Keratinocyte (primary cell): ENCODE results near the gene TMEM87A. TPM values are rescaled to one million over a fixed set of nuclear protein-coding genes. Genes with fewer than 3 reads are reported as not detected.

Source experiments
- DNase-seq: peaks from one replicate; pipeline ENCODE4 v3.0.0-alpha.2; 2011; ENCODE audit warnings: low read depth, missing footprints, low spot score
- FAIRE-seq: peaks from 2 replicates; lab custom pipeline; 2011; peaks lifted over from hg19 to GRCh38; lab: Jason Lieb, UNC
- H2AFZ ChIP-seq: 2 replicates; pipeline ENCODE4 v1.6.0; 2012; ENCODE audit warnings: low read length, control low read depth, inconsistent platforms; ENCODE audit not compliant: control insufficient read depth
- H3K27ac ChIP-seq: 2 replicates; pipeline ENCODE4 v1.5.1; 2011; ENCODE audit warnings: low read length; ENCODE audit not compliant: control insufficient read depth, insufficient read depth
- H3K27me3 ChIP-seq: 3 replicates; pipeline ENCODE4 v1.6.0; 2011; ENCODE audit warnings: low read length; ENCODE audit not compliant: control insufficient read depth, insufficient read depth; ENCODE audit errors: extremely low read depth
- H3K36me3 ChIP-seq, 2 experiments: 2 replicates in 1 of 2; 3 replicates in 1 of 2; pipeline ENCODE4 v1.5.1; 2011; ENCODE audit warnings: low read length in 2 of 2, mild to moderate bottlenecking in 1 of 2; ENCODE audit not compliant: control insufficient read depth in 2 of 2, insufficient read depth in 2 of 2; ENCODE audit errors: extremely low read depth in 1 of 2
- H3K4me1 ChIP-seq: 3 replicates; pipeline ENCODE4 v1.5.1; 2011; ENCODE audit warnings: low read length; ENCODE audit not compliant: control insufficient read depth, insufficient read depth; ENCODE audit errors: extremely low read depth
- H3K4me2 ChIP-seq: 3 replicates; pipeline ENCODE4 v1.6.0; 2011; ENCODE audit warnings: low read depth, low read length; ENCODE audit not compliant: control insufficient read depth, insufficient read depth; ENCODE audit errors: extremely low read depth
- H3K4me3 ChIP-seq, 3 experiments: fragments of 200-600 bp in 1 of 3; sonication (generic) in 1 of 3; 2 replicates in 2 of 3; 3 replicates in 1 of 3; pipeline ENCODE4 v1.5.1; 2011 to 2016; ENCODE audit warnings: low read length in 3 of 3, mild to moderate bottlenecking in 3 of 3, control low read depth in 2 of 3, inconsistent platforms in 1 of 3, low read depth in 1 of 3, mixed read lengths in 1 of 3, mixed run types in 1 of 3, moderate library complexity in 1 of 3; ENCODE audit not compliant: control insufficient read depth in 2 of 3, insufficient read depth in 2 of 3; ENCODE audit errors: extremely low read depth in 1 of 3
- H3K79me2 ChIP-seq: 2 replicates; pipeline ENCODE4 v1.6.0; 2012; ENCODE audit warnings: low read length; ENCODE audit not compliant: control insufficient read depth, insufficient read depth
- H3K9ac ChIP-seq: 3 replicates; pipeline ENCODE4 v1.6.0; 2011; ENCODE audit warnings: low read length; ENCODE audit not compliant: control insufficient read depth, insufficient read depth; ENCODE audit errors: extremely low read depth
- H3K9me1 ChIP-seq: 3 replicates; pipeline ENCODE4 v1.6.0; 2011; ENCODE audit warnings: low read length; ENCODE audit not compliant: control insufficient read depth, insufficient read depth; ENCODE audit errors: extremely low read depth
- H3K9me3 ChIP-seq: 2 replicates; pipeline ENCODE4 v1.5.1; 2012; ENCODE audit warnings: low read depth, low read length; ENCODE audit not compliant: control insufficient read depth
- H4K20me1 ChIP-seq: 3 replicates; pipeline ENCODE4 v1.6.0; 2011; ENCODE audit warnings: low read length; ENCODE audit not compliant: control insufficient read depth, insufficient read depth; ENCODE audit errors: extremely low read depth
- EZH2 ChIP-seq: IDR thresholded peaks from one replicate; pipeline ENCODE4 v1.6.1; 2012; ENCODE audit warnings: inconsistent platforms, mild to moderate bottlenecking, low read length, moderate library complexity
- dilution Hi-C: fragments of 300-500 bp; cut with MboI; formaldehyde crosslinking; loops from one replicate; pipeline ENCODE4 v1.7.0; 2020; ENCODE audit warnings: low sequenced_read_pairs; ENCODE audit not compliant: extremely low pct_ligation_motif_present
- polyA plus RNA-seq, 5 experiments: library from polyadenylated mRNA; depleted of rRNA in 3 of 5; stranded (reverse) in 3 of 5; stranded (forward) in 1 of 5; unstranded in 1 of 5; fragments of >200 nt; gene quantifications; 1 replicate in 1 of 5; 2 replicates in 3 of 5; 3 replicates in 1 of 5; pipeline versions ENCODE4 v1.2.1 to v1.2.3, GENCODE V29; 2011 to 2012; ENCODE audit warnings: missing spikeins in 2 of 5, low read depth in 1 of 5, low replicate concordance in 1 of 5
- TF ChIP-seq, protein P1 (sequence below), 3 experiments: IDR thresholded peaks in 1 of 3; conservative IDR thresholded peaks in 1 of 3; optimal IDR thresholded peaks in 1 of 3; 2 replicates in 2 of 3; 3 replicates in 1 of 3; pipeline versions ENCODE3 to v1.5.1; 2011; ENCODE audit warnings: low read length in 3 of 3, mild to moderate bottlenecking in 3 of 3, moderate library complexity in 2 of 3, control low read depth in 1 of 3, inconsistent platforms in 1 of 3; ENCODE audit not compliant: insufficient read depth in 2 of 3; ENCODE audit errors: extremely low read depth in 1 of 3

Gene TMEM87A
- polyA plus RNA-seq, 1 donor (not counting 4 experiments of a cell fraction or from before 2014, with no cell fraction given): 43.7 TPM

DNA sequence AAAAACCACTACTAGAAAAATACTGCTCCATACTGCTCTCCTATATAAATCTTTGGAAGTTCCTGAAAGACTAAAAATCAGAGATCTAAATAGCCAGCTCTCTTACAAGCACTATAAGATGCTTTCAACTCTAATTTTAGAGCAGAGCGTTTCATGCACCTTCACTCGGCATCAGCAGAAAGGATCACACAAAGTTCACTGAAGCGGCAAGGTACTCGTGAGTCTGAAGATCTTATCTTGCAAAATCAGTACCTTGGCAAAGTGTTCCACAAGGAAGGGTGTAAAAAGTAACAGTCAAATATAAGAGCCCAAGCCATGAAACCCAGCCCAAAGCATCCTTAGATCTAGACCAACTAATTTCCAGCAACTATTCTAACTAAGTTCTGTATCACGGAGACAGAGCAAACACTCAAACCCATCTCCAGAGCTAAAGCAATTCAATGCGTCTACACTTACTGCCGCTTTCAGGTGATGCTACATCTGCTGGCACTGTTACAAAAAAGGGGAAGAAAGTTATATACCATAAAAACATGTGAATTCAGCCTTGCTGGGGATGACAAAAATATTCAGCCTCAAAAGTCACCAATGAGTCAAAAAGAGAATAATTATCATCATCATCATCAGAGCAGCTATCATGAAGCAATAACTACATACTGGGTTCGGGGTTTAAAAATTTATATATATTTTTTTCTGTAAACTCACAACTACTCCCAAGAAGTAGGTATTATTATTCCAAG is 81.5 kb downstream of the TMEM87A start:
- no peaks in the 10 kb centered on the region for H3K4me1 ChIP-seq
- no peak for FAIRE-seq
- TF ChIP-seq EZH2: no peak
- TF ChIP-seq, protein P1, sequence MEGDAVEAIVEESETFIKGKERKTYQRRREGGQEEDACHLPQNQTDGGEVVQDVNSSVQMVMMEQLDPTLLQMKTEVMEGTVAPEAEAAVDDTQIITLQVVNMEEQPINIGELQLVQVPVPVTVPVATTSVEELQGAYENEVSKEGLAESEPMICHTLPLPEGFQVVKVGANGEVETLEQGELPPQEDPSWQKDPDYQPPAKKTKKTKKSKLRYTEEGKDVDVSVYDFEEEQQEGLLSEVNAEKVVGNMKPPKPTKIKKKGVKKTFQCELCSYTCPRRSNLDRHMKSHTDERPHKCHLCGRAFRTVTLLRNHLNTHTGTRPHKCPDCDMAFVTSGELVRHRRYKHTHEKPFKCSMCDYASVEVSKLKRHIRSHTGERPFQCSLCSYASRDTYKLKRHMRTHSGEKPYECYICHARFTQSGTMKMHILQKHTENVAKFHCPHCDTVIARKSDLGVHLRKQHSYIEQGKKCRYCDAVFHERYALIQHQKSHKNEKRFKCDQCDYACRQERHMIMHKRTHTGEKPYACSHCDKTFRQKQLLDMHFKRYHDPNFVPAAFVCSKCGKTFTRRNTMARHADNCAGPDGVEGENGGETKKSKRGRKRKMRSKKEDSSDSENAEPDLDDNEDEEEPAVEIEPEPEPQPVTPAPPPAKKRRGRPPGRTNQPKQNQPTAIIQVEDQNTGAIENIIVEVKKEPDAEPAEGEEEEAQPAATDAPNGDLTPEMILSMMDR (optimal IDR thresholded peaks at IDR 0.05 in 1 of 3, IDR thresholded peaks at IDR 0.05 in 1 of 3, conservative IDR thresholded peaks at IDR 0.05 in 1 of 3; ENCODE audit: extremely low read depth in 1 of 3, insufficient read depth in 2 of 3, low read length in 3 of 3): no peak
- no peak overlapping the region for H3K27ac ChIP-seq
- no peak for DNase-seq
- H3K4me3 ChIP-seq: no peak overlapping the region
- no peaks in the 10 kb centered on the region for H3K27me3 ChIP-seq
- peaks cover 3% of the 10 kb centered on the region for H3K79me2 ChIP-seq
- H4K20me1 ChIP-seq: no peaks in the 10 kb centered on the region
- H2AFZ ChIP-seq: no peak overlapping the region
- H3K9me3 ChIP-seq: no peaks in the 10 kb centered on the region
- no peak overlapping the region for H3K4me2 ChIP-seq
- peaks cover 11 to 17% of the 10 kb centered on the region in 2 experiments for H3K36me3 ChIP-seq
- no peak overlapping the region for H3K9ac ChIP-seq
- no peaks in the 10 kb centered on the region for H3K9me1 ChIP-seq
- dilution Hi-C loops: no loop called here

DNA sequence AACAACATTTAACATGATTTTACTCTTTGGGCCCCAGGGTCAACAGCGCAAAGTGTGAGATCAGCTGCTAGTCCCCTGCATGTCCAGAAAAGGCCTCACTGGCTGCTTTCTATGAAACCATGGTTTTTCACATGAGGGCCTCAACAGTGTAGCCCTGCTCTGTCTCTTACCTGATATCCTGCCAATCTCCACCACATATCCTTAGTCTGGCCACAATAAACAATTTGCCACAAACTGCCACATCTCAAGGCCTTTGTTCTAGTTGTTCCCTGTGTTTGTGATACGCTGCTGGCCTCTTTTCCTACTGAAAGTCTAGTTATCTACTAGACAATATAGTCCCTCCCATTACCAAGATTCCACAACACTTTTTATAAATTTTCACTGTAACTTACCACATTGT is 82.9 kb downstream of the TMEM87A start:
- Histone ChIP-seq H4K20me1 (no peaks in the 10 kb centered on the region), H3K27ac (no peak overlapping the region), H3K9me3 (no peaks in the 10 kb centered on the region), H2AFZ (no peak overlapping the region), H3K27me3 (no peaks in the 10 kb centered on the region), H3K4me2 (no peak overlapping the region), H3K79me2 (peaks cover 3% of the 10 kb centered on the region), H3K4me3 (no peak overlapping the region), H3K4me1 (no peaks in the 10 kb centered on the region), H3K36me3 (peaks cover 11 to 17% of the 10 kb centered on the region in 2 experiments), H3K9me1 (no peaks in the 10 kb centered on the region), H3K9ac (no peak overlapping the region)
- TF ChIP-seq EZH2: no peak
- TF ChIP-seq, protein P1 (optimal IDR thresholded peaks at IDR 0.05 in 1 of 3, IDR thresholded peaks at IDR 0.05 in 1 of 3, conservative IDR thresholded peaks at IDR 0.05 in 1 of 3; ENCODE audit: extremely low read depth in 1 of 3, insufficient read depth in 2 of 3, low read length in 3 of 3): no peak
- no peak for DNase-seq
- dilution Hi-C loops: no loop called here
- no peak for FAIRE-seq
